GM12873 (cell line): ENCODE measurements around the gene NR6A1.

Experiments used
- CTCF ChIP-seq: IDR thresholded peaks from 2 replicates; pipeline ENCODE4 v1.5.1; 2012; ENCODE audit warnings: low read depth, mild to moderate bottlenecking, moderate library complexity, low read length, control low read depth; ENCODE audit not compliant: insufficient read depth; ENCODE audit errors: missing control alignments

The NR6A1 gene

GRCh38 chr9:124688238-124688904 is 82.7 kb downstream of the NR6A1 start:
- no peak for TF ChIP-seq CTCF

GRCh38 chr9:124686918-124687317 is 84.2 kb downstream of the NR6A1 start:
- TF ChIP-seq CTCF, result no peak

GRCh38 chr9:124685217-124685616 is 85.9 kb downstream of the NR6A1 start:
- TF ChIP-seq CTCF, result no peak

GRCh38 chr9:124684169-124684568 is 86.9 kb downstream of the NR6A1 start:
- TF ChIP-seq CTCF, result no peak

GRCh38 chr9:124683043-124683442 is 88.1 kb downstream of the NR6A1 start:
- TF ChIP-seq CTCF, result no peak

GRCh38 chr9:124680714-124681390 is 90.3 kb downstream of the NR6A1 start:
- TF ChIP-seq CTCF, result no peak

GRCh38 chr9:124680049-124680448 is 91.1 kb downstream of the NR6A1 start:
- no peak for TF ChIP-seq CTCF
